ENCODE results near the gene FAM162B.
"Not testable (repeated sequence)": the region's sequence is repeated elsewhere in the genome, so short reads cannot be mapped to it uniquely, and the experiment has no call there.

Gene FAM162B

DNA sequence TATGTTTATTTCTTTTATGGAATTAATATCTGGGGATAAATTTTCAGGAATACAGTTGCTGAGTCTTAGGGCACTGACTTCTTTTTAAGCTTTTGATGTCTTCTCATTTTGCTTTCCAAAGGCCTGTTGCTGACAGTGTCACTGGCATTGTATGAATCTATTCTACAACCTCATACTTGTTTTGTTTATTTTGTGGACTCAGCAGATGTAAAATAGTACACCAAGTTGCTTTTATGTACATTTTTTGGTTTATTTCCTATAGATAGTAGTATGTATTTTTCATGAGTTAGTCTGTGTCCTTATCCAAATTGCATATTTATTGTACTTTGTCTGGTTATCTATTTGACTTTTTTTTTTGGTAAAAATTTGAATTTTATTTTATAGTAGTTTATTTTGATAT is 35.0 kb downstream of the FAM162B start:
- DNase-seq (ENCODE audit: low read depth in 2 of 3, low spot score in 1 of 3) = no peak

GRCh38 chr6:116726947-116727346 is 38.6 kb downstream of the FAM162B start:
- no peak for DNase-seq (ENCODE audit: low read depth in 2 of 3, low spot score in 1 of 3)

DNA sequence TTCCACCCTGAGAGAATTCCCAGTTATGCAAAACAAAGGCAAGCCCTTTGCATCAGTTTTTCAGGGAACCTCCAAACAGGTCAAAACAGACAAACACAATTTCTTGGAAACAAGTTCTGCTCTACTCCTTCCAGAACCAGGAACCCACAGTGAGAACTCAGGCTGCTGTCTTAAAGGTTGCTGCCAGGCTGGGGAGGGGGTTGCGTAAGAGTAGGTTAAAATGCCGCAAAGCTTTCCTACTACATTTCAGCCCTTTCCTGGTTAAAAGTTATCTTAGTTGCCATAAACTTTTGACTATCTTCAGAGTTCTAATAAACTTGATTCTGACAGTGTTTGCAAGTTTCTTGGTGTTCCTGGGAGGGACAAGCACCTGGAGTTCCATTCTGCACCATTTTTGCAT is 50.8 kb downstream of the FAM162B start:
- no peak for DNase-seq (ENCODE audit: low read depth in 2 of 3, low spot score in 1 of 3)

GRCh38 chr6:116714296-116714695 is 51.2 kb downstream of the FAM162B start:
- DNase-seq (ENCODE audit: low read depth in 2 of 3, low spot score in 1 of 3) = no peak

- no peak for DNase-seq (ENCODE audit: low read depth in 2 of 3, low spot score in 1 of 3)
Observed at GRCh38 chr6:116705917-116706316, 59.6 kb downstream of the FAM162B start.

GRCh38 chr6:116703888-116704287 is 61.6 kb downstream of the FAM162B start:
- DNase-seq (ENCODE audit: low read depth in 2 of 3, low spot score in 1 of 3) = not testable (repeated sequence)
